ENCODE measurements around the gene MAML2.

Gene MAML2

DNA sequence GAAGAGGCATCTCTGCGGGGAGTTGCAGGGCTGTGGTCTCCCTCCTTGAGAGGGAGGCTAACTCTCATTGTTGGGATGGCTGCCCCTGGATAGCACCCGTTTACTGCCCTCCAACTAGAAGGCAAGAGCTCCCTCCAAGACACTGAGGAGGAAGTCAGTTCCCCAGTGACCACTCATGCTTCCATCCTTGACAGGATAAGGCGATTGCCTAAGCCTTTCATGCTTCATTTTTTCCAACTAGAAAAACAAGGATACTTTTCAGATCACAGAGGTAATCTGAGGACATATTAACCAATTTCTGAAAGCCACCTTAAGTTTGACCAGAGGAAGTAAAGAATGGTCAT is 186.6 kb downstream of the MAML2 start:
- DNase-seq (ENCODE audit: low read depth) = no peak

- DNase-seq (ENCODE audit: low read depth) = peak; percentile 47
Observed at GRCh38 chr11:96155627-96156378, 187.2 kb downstream of the MAML2 start.

DNA sequence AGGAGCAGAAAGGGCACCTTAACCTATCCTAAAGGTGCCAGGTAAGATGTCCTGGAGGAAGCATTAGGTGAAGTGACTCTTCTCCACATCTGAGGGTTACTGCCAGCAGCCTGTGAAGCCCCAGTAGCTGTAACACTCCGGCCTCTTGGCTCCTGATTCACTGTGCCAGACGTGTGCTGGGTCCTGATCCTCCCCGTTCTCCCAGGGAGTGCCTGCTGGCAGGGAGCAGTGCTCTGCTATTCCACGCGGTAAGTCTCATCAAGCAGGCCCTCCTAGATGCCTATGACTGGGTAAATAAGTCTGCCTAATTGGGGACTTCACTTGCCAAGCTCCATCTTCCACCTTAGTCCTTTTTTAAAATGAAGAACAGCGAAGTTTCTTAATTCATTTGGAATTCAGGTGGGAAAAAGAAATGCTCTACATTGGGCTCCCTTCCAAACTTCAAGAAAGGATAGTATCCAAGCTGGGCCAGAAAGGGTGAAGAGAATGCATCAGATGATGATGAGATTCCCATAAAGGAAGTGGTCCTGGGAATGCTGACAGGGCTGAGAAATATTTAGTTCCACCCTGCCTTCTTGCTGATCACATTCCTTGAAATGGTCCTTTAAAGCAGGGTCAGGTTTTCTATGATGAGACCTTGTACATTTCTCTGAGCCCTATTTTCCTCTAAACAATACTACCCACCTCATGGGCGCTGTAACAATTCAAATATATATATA is 188.0 kb downstream of the MAML2 start:
- no peak for DNase-seq (ENCODE audit: low read depth)

DNA sequence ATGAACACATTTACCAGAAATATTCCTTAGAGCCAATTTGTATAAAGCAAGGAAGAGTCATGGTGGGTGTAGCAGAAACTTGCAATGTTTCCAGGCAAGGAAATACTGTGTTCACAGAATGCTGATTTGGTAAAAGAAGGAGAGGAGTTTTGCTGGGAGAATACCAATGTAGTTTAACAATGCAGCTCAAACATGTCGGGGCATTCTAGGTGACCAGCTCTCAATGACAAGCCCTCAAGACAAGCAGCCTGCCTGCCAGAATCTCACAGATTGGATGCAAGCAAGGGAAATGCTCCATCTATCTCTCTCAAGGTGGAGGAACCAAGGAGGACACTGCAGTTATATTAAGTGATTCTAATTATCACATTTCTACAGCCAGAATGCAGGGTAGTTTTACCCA is 190.4 kb downstream of the MAML2 start:
- DNase-seq (ENCODE audit: low read depth) = no peak

DNA sequence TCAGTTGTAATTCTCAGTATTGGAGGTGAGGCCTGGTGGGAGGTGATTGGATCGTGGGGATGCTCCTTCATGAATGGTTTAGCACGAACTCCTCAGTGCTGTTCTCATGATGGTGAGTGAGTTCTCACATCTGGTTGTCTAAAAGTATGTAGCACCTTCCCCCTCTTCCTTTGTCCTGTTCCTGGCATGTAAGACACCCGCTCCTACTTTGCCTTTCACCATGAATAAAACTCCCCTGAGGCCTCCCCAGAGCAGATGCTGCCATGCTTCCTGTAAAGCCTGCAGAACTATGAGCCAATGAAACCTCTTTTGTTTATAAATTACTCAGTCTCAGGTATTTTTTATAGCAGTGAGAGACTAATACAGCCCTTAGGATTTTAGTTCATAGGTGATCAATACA is 191.5 kb downstream of the MAML2 start:
- DNase-seq (ENCODE audit: low read depth) = no peak

- no peak for DNase-seq (ENCODE audit: low read depth)
Observed at GRCh38 chr11:96150609-96151008, 192.4 kb downstream of the MAML2 start.

GRCh38 chr11:96149743-96150555 is 193.0 kb downstream of the MAML2 start:
- DNase-seq (ENCODE audit: low read depth) = no peak

- DNase-seq (ENCODE audit: low read depth) = no peak
Observed at GRCh38 chr11:96147906-96148486, 195.0 kb downstream of the MAML2 start.

DNA sequence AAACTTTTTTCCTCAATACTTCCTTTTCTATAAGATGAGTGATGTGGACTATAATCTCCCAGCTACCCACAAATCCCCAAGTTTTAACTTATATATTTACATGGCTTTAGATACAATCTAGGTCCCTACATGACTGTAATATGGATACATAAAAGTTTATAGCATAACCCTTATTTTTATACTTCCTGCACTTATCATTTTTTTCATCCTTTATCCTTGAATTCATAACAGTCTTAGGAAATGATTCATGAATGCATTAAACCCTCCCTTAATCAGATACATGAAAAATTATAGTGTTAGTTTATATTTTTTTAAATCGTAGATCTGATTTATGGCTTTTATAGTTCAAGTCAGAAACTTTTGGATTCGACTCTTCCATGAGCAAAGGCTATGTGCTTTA is 195.8 kb downstream of the MAML2 start:
- DNase-seq (ENCODE audit: low read depth) = no peak

- DNase-seq (ENCODE audit: low read depth) = no peak
Observed at GRCh38 chr11:96146765-96147164, 196.2 kb downstream of the MAML2 start.

GRCh38 chr11:96145163-96145585 is 197.8 kb downstream of the MAML2 start:
- no peak for DNase-seq (ENCODE audit: low read depth)

- DNase-seq (ENCODE audit: low read depth) = no peak
Observed at GRCh38 chr11:96144553-96144952, 198.4 kb downstream of the MAML2 start.

GRCh38 chr11:96143041-96143521 is 199.9 kb downstream of the MAML2 start:
- no peak for DNase-seq (ENCODE audit: low read depth)

- DNase-seq (ENCODE audit: low read depth) = no peak
Observed at GRCh38 chr11:96141626-96142025, 201.4 kb downstream of the MAML2 start.

GRCh38 chr11:96139691-96140090 is 203.3 kb downstream of the MAML2 start:
- DNase-seq (ENCODE audit: low read depth) = no peak

DNA sequence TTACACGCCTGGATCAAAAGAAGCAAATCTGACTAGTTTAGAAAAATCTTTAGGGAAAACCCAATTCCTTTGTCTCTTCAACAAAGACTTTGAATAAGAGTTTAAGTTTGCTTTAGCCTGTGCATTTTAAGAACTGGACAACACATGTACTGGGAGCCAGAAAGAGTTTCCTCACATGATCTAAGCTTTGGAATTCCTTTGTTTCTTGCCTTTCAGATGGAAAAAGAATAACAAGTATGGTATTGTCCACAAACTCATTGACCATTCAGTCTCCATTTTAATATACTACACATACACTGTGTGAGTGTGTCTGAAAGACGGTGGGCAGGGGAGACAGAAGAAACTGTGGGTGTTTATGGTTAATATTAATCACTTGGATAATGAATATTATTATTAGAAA is 205.6 kb downstream of the MAML2 start:
- DNase-seq (ENCODE audit: low read depth) = no peak

- DNase-seq (ENCODE audit: low read depth) = no peak
Observed at GRCh38 chr11:96136613-96137298, 206.2 kb downstream of the MAML2 start.

DNA sequence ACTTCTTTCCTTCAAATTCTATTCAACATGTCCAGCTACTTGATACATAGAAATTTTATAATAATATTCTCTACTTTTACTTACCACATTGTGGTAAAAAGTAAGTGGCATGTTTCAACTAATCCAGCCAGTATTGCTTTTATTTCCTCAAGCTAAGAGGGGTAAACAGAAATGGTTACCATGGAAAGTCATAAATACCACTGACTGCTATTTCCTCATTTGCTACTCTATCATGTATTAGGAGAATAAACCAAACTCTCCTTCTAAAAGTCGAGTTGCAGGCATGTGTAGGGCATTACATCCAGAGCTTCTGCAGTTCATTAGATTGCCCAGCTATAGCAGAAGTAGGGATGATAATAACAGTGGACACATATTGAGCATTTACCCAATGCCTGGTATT is 208.4 kb downstream of the MAML2 start:
- DNase-seq (ENCODE audit: low read depth) = no peak

DNA sequence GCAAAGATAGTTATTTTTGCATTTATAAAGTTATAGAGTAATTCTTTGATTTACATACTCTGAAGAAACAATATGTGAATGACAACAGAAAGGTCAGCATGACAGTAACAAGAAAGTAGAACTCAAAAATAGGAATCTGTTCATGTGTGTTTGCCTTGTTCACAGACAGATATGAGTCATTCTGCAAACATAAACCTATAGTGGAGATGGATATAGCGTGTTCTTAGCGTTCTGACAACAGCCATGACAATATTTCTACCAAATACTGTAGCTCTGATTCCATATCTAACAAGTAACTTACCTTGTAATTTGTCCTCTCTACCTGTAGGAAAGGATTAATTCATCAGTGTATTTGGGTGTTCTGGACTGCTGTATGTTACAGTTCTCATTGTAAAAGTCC is 210.6 kb downstream of the MAML2 start:
- DNase-seq (ENCODE audit: low read depth) = no peak

DNA sequence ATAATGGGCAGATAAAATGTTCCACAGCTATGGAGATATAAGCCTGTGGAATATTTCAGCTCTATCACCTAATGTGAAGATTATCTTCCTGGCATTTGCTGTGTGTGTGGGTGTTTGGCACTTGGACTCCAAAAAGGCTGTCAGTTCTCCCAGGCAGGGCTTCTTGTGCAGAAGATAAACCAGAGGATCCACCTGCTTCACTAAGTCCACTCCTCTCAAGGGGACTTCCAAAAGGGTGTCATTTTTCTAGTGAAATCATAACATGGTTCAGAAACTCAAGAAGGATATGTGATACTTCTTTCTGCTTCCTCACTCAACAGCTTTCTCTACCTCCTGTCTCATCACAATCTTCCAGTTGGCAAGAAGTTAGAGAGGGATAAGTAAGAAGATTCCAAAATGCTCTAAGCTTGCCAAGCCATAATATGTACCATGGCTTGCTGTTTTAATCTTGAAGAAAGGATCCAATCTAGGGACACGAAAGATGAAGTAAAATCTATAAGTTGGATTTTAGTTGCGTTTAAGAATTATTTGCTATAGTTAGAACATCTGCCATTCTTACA is 212.9 kb downstream of the MAML2 start:
- no peak for DNase-seq (ENCODE audit: low read depth)

DNA sequence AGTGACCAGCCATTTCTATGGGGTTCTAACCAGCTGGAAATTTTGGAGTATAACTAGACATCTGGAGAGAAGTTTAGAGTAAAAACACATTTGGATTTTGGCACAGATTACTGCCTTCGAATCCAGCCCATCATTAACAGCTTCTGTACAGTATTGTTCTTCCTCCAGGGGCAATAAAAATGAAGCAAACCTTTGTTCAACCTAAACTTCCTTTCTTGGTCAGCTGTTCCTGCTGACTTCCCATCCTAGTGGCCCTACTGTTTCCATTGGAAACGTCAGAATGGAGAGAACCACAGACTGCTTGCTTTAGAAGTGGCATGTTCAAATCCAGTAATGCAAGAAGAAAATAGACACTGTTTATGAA is 215.4 kb downstream of the MAML2 start:
- DNase-seq (ENCODE audit: low read depth) = no peak

Data from activated T-helper 9 cell treated with anti-CD3 and anti-CD28 coated beads, Interleukin-2, amount 50 U/mL, for 16 hours (primary cell).